K562 (cell line): ENCODE data around the gene ACBD3. TPM values are rescaled to one million over a fixed set of nuclear protein-coding genes. Genes with fewer than 3 reads are reported as not detected.
A peak's percentile ranks its signal among the peaks of the same experiment; 100 is the strongest.

Source experiments
- BRF1 ChIP-seq: IDR thresholded peaks from 3 replicates; pipeline ENCODE4 v1.6.1; 2011; ENCODE audit warnings: borderline replicate concordance, mild to moderate bottlenecking; ENCODE audit not compliant: insufficient read length; ENCODE audit errors: extremely low read depth
- CEBPB ChIP-seq: fragments of 450-650 bp; IDR thresholded peaks from 2 replicates; pipeline ENCODE4 v1.6.1; 2016; ENCODE audit warnings: missing genetic modification characterization, missing compliant biosample characterization
- CHD1 ChIP-seq: fragments of 200-600 bp; sonication (generic); IDR thresholded peaks from one replicate; pipeline ENCODE4 v1.6.1; 2012; ENCODE audit warnings: mild to moderate bottlenecking, moderate library complexity, low read length, inconsistent platforms
- EP400 ChIP-seq: fragments of 450-650 bp; IDR thresholded peaks from 2 replicates; pipeline ENCODE4 v1.6.1; 2017; ENCODE audit warnings: antibody characterized with exemption, mild to moderate bottlenecking, moderate library complexity
- FOXJ2 ChIP-seq: fragments of 200-800 bp; sonication (Bioruptor generic); IDR thresholded peaks from 2 replicates; pipeline ENCODE4 v1.6.1; 2016; ENCODE audit warnings: missing genetic modification characterization, missing compliant biosample characterization
- GATAD2A ChIP-seq: fragments of 450-650 bp; IDR thresholded peaks from 2 replicates; pipeline ENCODE4 v1.6.1; 2017
- GTF2B ChIP-seq: IDR thresholded peaks from 2 replicates; pipeline ENCODE4 v1.6.1; 2011; ENCODE audit not compliant: insufficient read length; ENCODE audit errors: extremely low read depth
- GTF2E2 ChIP-seq: fragments of 200-800 bp; sonication (Bioruptor generic); IDR thresholded peaks from 2 replicates; pipeline ENCODE4 v1.6.1; 2016; ENCODE audit warnings: missing genetic modification characterization, missing compliant biosample characterization
- ID3 ChIP-seq, 2 experiments: fragments of 250-450 bp in 1 of 2; fragments of 450-650 bp in 1 of 2; sonication (Bioruptor Pico) in 1 of 2; IDR thresholded peaks; 2 replicates each; pipeline versions ENCODE4 v1.6.1 to v1.8.0; 2016 to 2021; ENCODE audit warnings: mild to moderate bottlenecking in 2 of 2, moderate library complexity in 2 of 2, missing compliant biosample characterization in 1 of 2, missing genetic modification characterization in 1 of 2
- MTA3 ChIP-seq: fragments of 450-650 bp; formaldehyde crosslinking; IDR thresholded peaks from 2 replicates; pipeline ENCODE4 v1.6.1; 2017; ENCODE audit warnings: mild to moderate bottlenecking, borderline replicate concordance
- MXI1 ChIP-seq: IDR thresholded peaks from 2 replicates; pipeline ENCODE4 v1.6.1; 2011; ENCODE audit warnings: low read depth, mild to moderate bottlenecking, improper control_type of control experiment, low read length
- PCBP2 ChIP-seq: fragments of 200-400 bp; formaldehyde crosslinking; IDR thresholded peaks from 2 replicates; pipeline ENCODE4 v1.6.1; 2018; ENCODE audit warnings: low read length, low read depth, mild to moderate bottlenecking, moderate library complexity; ENCODE audit not compliant: poor library complexity, severe bottlenecking
- SNIP1 ChIP-seq: fragments of 450-650 bp; IDR thresholded peaks from 2 replicates; pipeline ENCODE4 v1.7.1; 2017; ENCODE audit warnings: low read depth, mild to moderate bottlenecking
- SRSF1 ChIP-seq: fragments of 200-400 bp; formaldehyde crosslinking; IDR thresholded peaks from 2 replicates; pipeline ENCODE4 v1.6.1; 2017; ENCODE audit warnings: mild to moderate bottlenecking, low read depth, low read length, moderate library complexity
- ZNF76 ChIP-seq: fragments of 250-450 bp; sonication (Bioruptor Pico); IDR thresholded peaks from 2 replicates; pipeline ENCODE4 v1.4.0; 2020; ENCODE audit warnings: mild to moderate bottlenecking, moderate library complexity, borderline replicate concordance
- polyA plus RNA-seq, 8 experiments: library from polyadenylated mRNA; depleted of rRNA in 4 of 8; stranded (reverse) in 5 of 8; unstranded in 3 of 8; fragments of >200 nt; fragmentation: Nextera tagmentation in 2 of 8; fragmentation: Illumina TruSeq in 1 of 8; extraction: Ambion mirVana in 2 of 8; extraction: Trizol in 1 of 8; gene quantifications; 2 replicates each; pipeline versions ENCODE4 v1.2.1 to v1.2.3, GENCODE V29; 2011 to 2014; ENCODE audit warnings: inconsistent platforms in 1 of 8, missing spikeins in 1 of 8
- total RNA-seq, 7 experiments: library from RNA; depleted of rRNA in 6 of 7; stranded (reverse); fragments of >200 nt in 6 of 7; fragmentation: Illumina TruSeq in 2 of 7; extraction: Trizol in 2 of 7; gene quantifications; 2 replicates each; pipeline versions ENCODE4 v1.2.1 to v1.2.3, GENCODE V29; 2011 to 2021; ENCODE audit warnings: low replicate concordance in 1 of 7
- TF ChIP-seq, protein P1 (sequence below), 3 experiments: fragments of 200-800 bp in 1 of 3; fragments of 250-450 bp in 1 of 3; fragments of 450-650 bp in 1 of 3; sonication (Bioruptor Pico) in 1 of 3; sonication (Bioruptor generic) in 1 of 3; formaldehyde crosslinking in 1 of 3; IDR thresholded peaks; 2 replicates each; pipeline versions ENCODE4 v1.6.1 to v1.8.0; 2016 to 2022; ENCODE audit warnings: mild to moderate bottlenecking in 2 of 3, missing genetic modification characterization in 2 of 3, missing compliant biosample characterization in 1 of 3, moderate library complexity in 1 of 3
- TF ChIP-seq, protein P2 (sequence below): fragments of 200-800 bp; sonication (Bioruptor generic); IDR thresholded peaks from 2 replicates; pipeline ENCODE4 v1.6.1; 2017; ENCODE audit warnings: missing genetic modification characterization, missing compliant biosample characterization

ACBD3 gene
- total and polyA plus RNA-seq, 9 of the 15 experiments (the other 6 are each of a cell fraction or from before 2014, with no cell fraction given) = 11.1 to 36.7 (median 26.9) TPM

- TF ChIP-seq, protein P1, sequence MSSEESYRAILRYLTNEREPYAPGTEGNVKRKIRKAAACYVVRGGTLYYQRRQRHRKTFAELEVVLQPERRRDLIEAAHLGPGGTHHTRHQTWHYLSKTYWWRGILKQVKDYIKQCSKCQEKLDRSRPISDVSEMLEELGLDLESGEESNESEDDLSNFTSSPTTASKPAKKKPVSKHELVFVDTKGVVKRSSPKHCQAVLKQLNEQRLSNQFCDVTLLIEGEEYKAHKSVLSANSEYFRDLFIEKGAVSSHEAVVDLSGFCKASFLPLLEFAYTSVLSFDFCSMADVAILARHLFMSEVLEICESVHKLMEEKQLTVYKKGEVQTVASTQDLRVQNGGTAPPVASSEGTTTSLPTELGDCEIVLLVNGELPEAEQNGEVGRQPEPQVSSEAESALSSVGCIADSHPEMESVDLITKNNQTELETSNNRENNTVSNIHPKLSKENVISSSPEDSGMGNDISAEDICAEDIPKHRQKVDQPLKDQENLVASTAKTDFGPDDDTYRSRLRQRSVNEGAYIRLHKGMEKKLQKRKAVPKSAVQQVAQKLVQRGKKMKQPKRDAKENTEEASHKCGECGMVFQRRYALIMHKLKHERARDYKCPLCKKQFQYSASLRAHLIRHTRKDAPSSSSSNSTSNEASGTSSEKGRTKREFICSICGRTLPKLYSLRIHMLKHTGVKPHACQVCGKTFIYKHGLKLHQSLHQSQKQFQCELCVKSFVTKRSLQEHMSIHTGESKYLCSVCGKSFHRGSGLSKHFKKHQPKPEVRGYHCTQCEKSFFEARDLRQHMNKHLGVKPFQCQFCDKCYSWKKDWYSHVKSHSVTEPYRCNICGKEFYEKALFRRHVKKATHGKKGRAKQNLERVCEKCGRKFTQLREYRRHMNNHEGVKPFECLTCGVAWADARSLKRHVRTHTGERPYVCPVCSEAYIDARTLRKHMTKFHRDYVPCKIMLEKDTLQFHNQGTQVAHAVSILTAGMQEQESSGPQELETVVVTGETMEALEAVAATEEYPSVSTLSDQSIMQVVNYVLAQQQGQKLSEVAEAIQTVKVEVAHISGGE (CRISPR knock-in tag; IDR thresholded peaks at IDR 0.05) = peak in 2 of 3 experiments; percentile 15 to 41; a peak in 2 of 6 replicates
- no peak for TF ChIP-seq BRF1
- no peak for TF ChIP-seq SRSF1
- no peak for TF ChIP-seq FOXJ2
- TF ChIP-seq, protein P2, sequence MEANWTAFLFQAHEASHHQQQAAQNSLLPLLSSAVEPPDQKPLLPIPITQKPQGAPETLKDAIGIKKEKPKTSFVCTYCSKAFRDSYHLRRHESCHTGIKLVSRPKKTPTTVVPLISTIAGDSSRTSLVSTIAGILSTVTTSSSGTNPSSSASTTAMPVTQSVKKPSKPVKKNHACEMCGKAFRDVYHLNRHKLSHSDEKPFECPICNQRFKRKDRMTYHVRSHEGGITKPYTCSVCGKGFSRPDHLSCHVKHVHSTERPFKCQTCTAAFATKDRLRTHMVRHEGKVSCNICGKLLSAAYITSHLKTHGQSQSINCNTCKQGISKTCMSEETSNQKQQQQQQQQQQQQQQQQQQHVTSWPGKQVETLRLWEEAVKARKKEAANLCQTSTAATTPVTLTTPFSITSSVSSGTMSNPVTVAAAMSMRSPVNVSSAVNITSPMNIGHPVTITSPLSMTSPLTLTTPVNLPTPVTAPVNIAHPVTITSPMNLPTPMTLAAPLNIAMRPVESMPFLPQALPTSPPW (CRISPR knock-in tag) = peak; percentile 89
- no peak for TF ChIP-seq GTF2B
- peak; percentile 69; the same call in 1 of the 2 replicates for TF ChIP-seq MTA3
- TF ChIP-seq ID3 (CRISPR knock-in tag; IDR thresholded peaks at IDR 0.05) = no peak
- peak; percentile 58; the same call in 1 of the 2 replicates for TF ChIP-seq ID3 (tag; IDR thresholded peaks at IDR 0.05)
- no peak for TF ChIP-seq EP400
- TF ChIP-seq GTF2E2 = peak; percentile 81; the same call in 1 of the 2 replicates
- TF ChIP-seq CEBPB (tag) = no peak
- peak; percentile 51; the same call in 1 of the 2 replicates for TF ChIP-seq GATAD2A
- no peak for TF ChIP-seq PCBP2
- no peak for TF ChIP-seq CHD1
- TF ChIP-seq MXI1 = no peak
- TF ChIP-seq SNIP1 = no peak
- TF ChIP-seq ZNF76 (CRISPR knock-in tag) = no peak
Measured at GRCh38 chr1:226110249-226111097, 76.1 kb downstream of the ACBD3 start (continued).
